ENCODE data around the gene ENOX1. TPM values are rescaled to one million over a fixed set of nuclear protein-coding genes. Genes with fewer than 3 reads are reported as not detected.

Gene ENOX1
- total and polyA plus RNA-seq, 2 donors (not counting 3 experiments of a cell fraction or from before 2014, with no cell fraction given): 0.17 to 0.97 TPM

GRCh38 chr13:43325636-43326035 is 461.1 kb downstream of the ENOX1 start:
- Histone ChIP-seq H3K4me3 (replicated peaks in 1 of 3; ENCODE audit: insufficient read depth in 1 of 3, low read depth in 1 of 3, low read length in 3 of 3) (no peak overlapping the region), H2AFZ (ENCODE audit: low read depth, low read length) (no peak overlapping the region), H3K4me2 (ENCODE audit: insufficient read depth, low read length) (no peak overlapping the region), H3K9me1 (replicated peaks; ENCODE audit: control insufficient read depth, extremely low read depth, insufficient read depth, low read length) (no peaks in the 10 kb centered on the region), H3K79me2 (ENCODE audit: control insufficient read depth, insufficient read depth, low read length) (no peaks in the 10 kb centered on the region), H3K27me3 (ENCODE audit: control insufficient read depth in 2 of 2, insufficient read depth in 2 of 2, low read length in 2 of 2) (no peaks in the 10 kb centered on the region), H3K4me1 (ENCODE audit: control insufficient read depth, extremely low read depth, insufficient read depth, low read length) (no peaks in the 10 kb centered on the region), H3K36me3 (ENCODE audit: control insufficient read depth in 2 of 2, extremely low read depth in 1 of 2, insufficient read depth in 2 of 2, low read length in 2 of 2) (no peaks in the 10 kb centered on the region), H3K9ac (replicated peaks; ENCODE audit: extremely low read depth, insufficient read depth, low read length) (no peak overlapping the region), H3K9me3 (replicated peaks; ENCODE audit: control insufficient read depth, insufficient read depth, low read length) (no peaks in the 10 kb centered on the region), H3K27ac (ENCODE audit: insufficient read depth, low read depth, low read length) (no peak overlapping the region), H4K20me1 (replicated peaks; ENCODE audit: control insufficient read depth, extremely low read depth, insufficient read depth, low read length) (no peaks in the 10 kb centered on the region)
- dilution Hi-C loops (cut with MboI; ENCODE audit: extremely low pct_ligation_motif_present, low sequenced_read_pairs) (no loop called here), intact Hi-C loops (cut with micrococcal nuclease) (no loop called here)
- POLR2A ChIA-PET: no interaction called here
- DNase-seq (ENCODE audit: low read depth, low spot score): no peak
- CTCF ChIA-PET: no interaction called here
- BruUV-seq (replicated peaks): no TSS peak
- TF ChIP-seq POLR2A (IDR thresholded peaks at IDR 0.05; ENCODE audit: low read depth, low read length) (no peak), FOS (IDR thresholded peaks at IDR 0.05; ENCODE audit: borderline replicate concordance, insufficient read depth, low read length) (no peak), EZH2 (IDR thresholded peaks at IDR 0.05; ENCODE audit: borderline replicate concordance, low read depth, low read length, severe bottlenecking) (no peak), GATA2 (IDR thresholded peaks at IDR 0.05; ENCODE audit: insufficient read depth, insufficient read length, low read depth, low read length) (no peak), CTCF (IDR thresholded peaks at IDR 0.05; ENCODE audit: extremely low read depth in 1 of 2, insufficient read depth in 1 of 2, low read depth in 1 of 2, low read length in 2 of 2) (no peak), JUN (IDR thresholded peaks at IDR 0.05; ENCODE audit: borderline replicate concordance, insufficient read depth, insufficient read length, low read depth) (no peak), POLR2AphosphoS5 (IDR thresholded peaks at IDR 0.05; ENCODE audit: insufficient read depth, low read depth, low read length) (no peak), MYC (IDR thresholded peaks at IDR 0.05; ENCODE audit: low read depth, low read length) (no peak)
- FAIRE-seq: no peak
